ENCODE data around the gene FAM184A. TPM values are rescaled to one million over a fixed set of nuclear protein-coding genes. Genes with fewer than 3 reads are reported as not detected.

The FAM184A gene
- total RNA-seq, 1 experiment from 2014 or later, result 1.3 TPM

DNA sequence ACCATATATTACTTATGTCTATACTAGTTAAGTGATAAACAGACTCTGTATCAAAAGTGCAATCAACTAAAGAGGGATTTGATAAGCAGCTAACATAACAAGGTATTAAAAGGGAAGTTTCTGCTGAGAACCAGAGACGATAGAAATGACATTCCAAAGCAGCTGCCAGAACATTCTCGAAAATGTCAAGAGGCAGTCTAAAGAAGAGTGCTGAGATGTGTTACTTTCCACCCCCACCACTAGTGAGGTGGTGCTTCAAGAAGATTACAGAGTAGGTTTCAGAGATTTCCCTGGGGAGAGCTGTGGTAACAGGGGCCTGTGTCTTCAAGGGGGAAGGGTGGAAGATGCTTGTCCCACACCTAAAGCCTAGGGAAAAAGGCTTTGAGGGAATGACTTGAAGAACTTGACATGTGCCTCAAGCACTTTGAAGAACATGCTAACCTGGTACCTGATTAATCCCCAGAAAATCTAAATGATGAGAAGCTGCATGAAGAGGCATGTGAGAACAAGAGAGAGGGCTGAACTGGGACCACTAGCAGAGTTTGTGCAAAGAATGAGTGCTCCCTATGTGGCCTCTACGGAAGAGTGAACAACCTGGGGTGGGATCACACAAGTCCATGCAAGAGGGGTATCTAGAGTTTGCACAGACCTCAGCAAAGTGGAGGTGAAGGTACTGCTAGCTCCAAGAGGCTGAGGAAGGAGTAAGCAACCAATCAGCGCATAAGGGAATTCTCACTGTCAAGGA is 5.0 kb downstream of the FAM184A start:
- H3K36me3 Mint-ChIP-seq (ENCODE audit: insufficient read depth, unreplicated experiment), result no peaks in the 10 kb centered on the region
- H3K4me1 Mint-ChIP-seq (ENCODE audit: insufficient read depth, unreplicated experiment), result peaks cover 6% of the 10 kb centered on the region
- intact Hi-C loops (cut with micrococcal nuclease), result no loop called here
- ChIA-PET POLR2A (interaction anchor here (0.6 to 2.1 kb wide), 5 partner anchors 9 to 1901 kb away, joined by 3 to 6 read pairs (median 3); partner anchors contain the start of gene MCM9), CTCF (interaction anchor here (0.7 to 2.5 kb wide), 5 partner anchors 9 to 890 kb away, joined by 3 to 7 read pairs (median 4); no protein-coding TSS in a partner anchor)
- TF ChIP-seq, protein P1, sequence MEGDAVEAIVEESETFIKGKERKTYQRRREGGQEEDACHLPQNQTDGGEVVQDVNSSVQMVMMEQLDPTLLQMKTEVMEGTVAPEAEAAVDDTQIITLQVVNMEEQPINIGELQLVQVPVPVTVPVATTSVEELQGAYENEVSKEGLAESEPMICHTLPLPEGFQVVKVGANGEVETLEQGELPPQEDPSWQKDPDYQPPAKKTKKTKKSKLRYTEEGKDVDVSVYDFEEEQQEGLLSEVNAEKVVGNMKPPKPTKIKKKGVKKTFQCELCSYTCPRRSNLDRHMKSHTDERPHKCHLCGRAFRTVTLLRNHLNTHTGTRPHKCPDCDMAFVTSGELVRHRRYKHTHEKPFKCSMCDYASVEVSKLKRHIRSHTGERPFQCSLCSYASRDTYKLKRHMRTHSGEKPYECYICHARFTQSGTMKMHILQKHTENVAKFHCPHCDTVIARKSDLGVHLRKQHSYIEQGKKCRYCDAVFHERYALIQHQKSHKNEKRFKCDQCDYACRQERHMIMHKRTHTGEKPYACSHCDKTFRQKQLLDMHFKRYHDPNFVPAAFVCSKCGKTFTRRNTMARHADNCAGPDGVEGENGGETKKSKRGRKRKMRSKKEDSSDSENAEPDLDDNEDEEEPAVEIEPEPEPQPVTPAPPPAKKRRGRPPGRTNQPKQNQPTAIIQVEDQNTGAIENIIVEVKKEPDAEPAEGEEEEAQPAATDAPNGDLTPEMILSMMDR (IDR thresholded peaks at IDR 0.05; ENCODE audit: unreplicated experiment), result no peak
- DNase-seq (ENCODE audit: unreplicated experiment), result no peak
- H3K4me3 Mint-ChIP-seq (ENCODE audit: unreplicated experiment), result no peak overlapping the region
- no peak overlapping the region for H3K27ac Mint-ChIP-seq (ENCODE audit: low read depth, unreplicated experiment)
- no peaks in the 10 kb centered on the region for H3K27me3 Mint-ChIP-seq (ENCODE audit: insufficient read depth, unreplicated experiment)
- no TSS peak for BruUV-seq (replicated peaks)
- H3K9me3 Mint-ChIP-seq (ENCODE audit: unreplicated experiment), result no peaks in the 10 kb centered on the region

DNA sequence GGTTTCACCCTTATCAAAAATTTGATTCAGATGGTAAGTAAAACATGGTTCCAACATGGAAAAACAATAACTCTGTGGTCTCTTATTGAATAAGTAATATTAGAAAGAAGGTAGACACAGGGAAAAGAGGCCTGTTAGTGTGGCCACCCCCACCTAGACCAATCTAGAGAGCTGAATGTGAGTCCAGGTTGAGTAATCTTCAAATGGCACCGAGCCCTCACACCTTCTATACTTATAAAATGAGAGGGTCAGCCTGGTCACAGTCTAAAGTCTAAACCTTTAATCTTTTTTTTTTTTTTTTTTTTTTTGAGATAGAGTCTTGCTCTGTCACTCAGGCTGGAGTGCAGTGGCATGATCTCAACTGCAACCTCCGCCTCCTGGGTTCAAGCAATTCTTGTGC is 6.9 kb downstream of the FAM184A start:
- ChIA-PET CTCF (interaction anchor here (0.9 to 1.4 kb wide), 2 partner anchors 27 to 39 kb away, joined by 4 to 5 read pairs; no protein-coding TSS in a partner anchor), POLR2A (no interaction called here)
- no peak overlapping the region for H3K4me3 Mint-ChIP-seq (ENCODE audit: unreplicated experiment)
- no peak overlapping the region for H3K27ac Mint-ChIP-seq (ENCODE audit: low read depth, unreplicated experiment)
- DNase-seq (ENCODE audit: unreplicated experiment), result no peak
- H3K36me3 Mint-ChIP-seq (ENCODE audit: insufficient read depth, unreplicated experiment), result no peaks in the 10 kb centered on the region
- intact Hi-C loops (cut with micrococcal nuclease), result no loop called here
- no peaks in the 10 kb centered on the region for H3K27me3 Mint-ChIP-seq (ENCODE audit: insufficient read depth, unreplicated experiment)
- H3K9me3 Mint-ChIP-seq (ENCODE audit: unreplicated experiment), result no peaks in the 10 kb centered on the region
- BruUV-seq (replicated peaks), result no TSS peak
- no peaks in the 10 kb centered on the region for H3K4me1 Mint-ChIP-seq (ENCODE audit: insufficient read depth, unreplicated experiment)
- TF ChIP-seq, protein P1 (IDR thresholded peaks at IDR 0.05; ENCODE audit: unreplicated experiment), result no peak

DNA sequence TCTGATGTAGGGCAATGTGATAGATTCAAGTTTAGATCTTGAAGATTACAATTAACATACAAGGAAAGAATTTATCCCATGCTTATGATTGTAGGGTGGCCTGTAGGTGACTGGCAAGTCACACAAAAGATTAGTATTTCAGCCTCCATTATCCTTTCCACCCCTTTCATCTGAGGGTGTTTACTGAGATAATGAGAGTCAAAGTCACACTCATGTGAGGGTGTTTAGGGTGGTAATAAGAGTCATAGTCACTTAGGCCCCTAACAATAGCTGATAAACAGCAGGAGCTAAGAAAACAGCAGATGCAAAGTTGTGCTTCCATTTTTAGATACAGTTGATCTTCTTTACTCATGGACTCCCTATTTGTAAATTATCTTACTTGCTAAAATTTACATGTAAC is 11.4 kb downstream of the FAM184A start:
- no peaks in the 10 kb centered on the region for H3K36me3 Mint-ChIP-seq (ENCODE audit: insufficient read depth, unreplicated experiment)
- intact Hi-C loops (cut with micrococcal nuclease), result no loop called here
- ChIA-PET POLR2A (no interaction called here), CTCF (no interaction called here)
- no peak for DNase-seq (ENCODE audit: unreplicated experiment)
- no peaks in the 10 kb centered on the region for H3K27me3 Mint-ChIP-seq (ENCODE audit: insufficient read depth, unreplicated experiment)
- no peak overlapping the region for H3K4me3 Mint-ChIP-seq (ENCODE audit: unreplicated experiment)
- H3K4me1 Mint-ChIP-seq (ENCODE audit: insufficient read depth, unreplicated experiment), result no peaks in the 10 kb centered on the region
- H3K9me3 Mint-ChIP-seq (ENCODE audit: unreplicated experiment), result no peaks in the 10 kb centered on the region
- H3K27ac Mint-ChIP-seq (ENCODE audit: low read depth, unreplicated experiment), result no peak overlapping the region
- TF ChIP-seq, protein P1 (IDR thresholded peaks at IDR 0.05; ENCODE audit: unreplicated experiment), result no peak
- no TSS peak for BruUV-seq (replicated peaks)

DNA sequence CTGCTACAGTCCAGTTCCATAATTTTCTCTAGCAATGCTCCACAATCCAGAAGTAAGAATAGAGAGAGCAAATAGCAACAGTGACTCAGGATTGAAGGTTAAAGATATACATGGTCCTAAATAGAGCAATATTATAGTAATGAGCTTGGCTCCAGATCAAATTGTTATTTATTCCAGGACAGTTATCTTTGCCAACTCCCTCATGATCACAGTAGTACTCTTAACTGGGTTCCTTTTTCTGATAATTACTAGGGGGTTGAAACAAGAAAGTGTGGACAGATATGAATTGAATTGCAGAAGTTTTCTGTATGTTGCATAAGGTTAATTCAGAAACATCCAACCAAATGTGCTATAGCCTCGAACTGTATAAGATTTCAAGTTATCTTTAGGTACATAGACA is 11.9 kb downstream of the FAM184A start:
- BruUV-seq (replicated peaks), result no TSS peak

More for the DNA sequence above, 11.9 kb downstream of the FAM184A start:
- H3K36me3 Mint-ChIP-seq (ENCODE audit: insufficient read depth, unreplicated experiment), result no peaks in the 10 kb centered on the region
- intact Hi-C loops (cut with micrococcal nuclease), result no loop called here
- no peaks in the 10 kb centered on the region for H3K27me3 Mint-ChIP-seq (ENCODE audit: insufficient read depth, unreplicated experiment)
- DNase-seq (ENCODE audit: unreplicated experiment), result no peak
- ChIA-PET POLR2A (no interaction called here), CTCF (no interaction called here)
- H3K4me1 Mint-ChIP-seq (ENCODE audit: insufficient read depth, unreplicated experiment), result no peaks in the 10 kb centered on the region
- H3K27ac Mint-ChIP-seq (ENCODE audit: low read depth, unreplicated experiment), result no peak overlapping the region
- TF ChIP-seq, protein P1 (IDR thresholded peaks at IDR 0.05; ENCODE audit: unreplicated experiment), result no peak
- H3K4me3 Mint-ChIP-seq (ENCODE audit: unreplicated experiment), result no peak overlapping the region
- H3K9me3 Mint-ChIP-seq (ENCODE audit: unreplicated experiment), result no peaks in the 10 kb centered on the region

Data from MCF 10A (cell line).